HUDEP-2 (cell line): Measurements from ENCODE around the gene SH2D7.

Source experiments
- DNase-seq, 76 experiments: peaks; one replicate each; lab custom pipeline; 2025; ENCODE audit not compliant: unreplicated experiment in 76 of 76; lab: John Stamatoyannopoulos, UW

Gene SH2D7

DNA sequence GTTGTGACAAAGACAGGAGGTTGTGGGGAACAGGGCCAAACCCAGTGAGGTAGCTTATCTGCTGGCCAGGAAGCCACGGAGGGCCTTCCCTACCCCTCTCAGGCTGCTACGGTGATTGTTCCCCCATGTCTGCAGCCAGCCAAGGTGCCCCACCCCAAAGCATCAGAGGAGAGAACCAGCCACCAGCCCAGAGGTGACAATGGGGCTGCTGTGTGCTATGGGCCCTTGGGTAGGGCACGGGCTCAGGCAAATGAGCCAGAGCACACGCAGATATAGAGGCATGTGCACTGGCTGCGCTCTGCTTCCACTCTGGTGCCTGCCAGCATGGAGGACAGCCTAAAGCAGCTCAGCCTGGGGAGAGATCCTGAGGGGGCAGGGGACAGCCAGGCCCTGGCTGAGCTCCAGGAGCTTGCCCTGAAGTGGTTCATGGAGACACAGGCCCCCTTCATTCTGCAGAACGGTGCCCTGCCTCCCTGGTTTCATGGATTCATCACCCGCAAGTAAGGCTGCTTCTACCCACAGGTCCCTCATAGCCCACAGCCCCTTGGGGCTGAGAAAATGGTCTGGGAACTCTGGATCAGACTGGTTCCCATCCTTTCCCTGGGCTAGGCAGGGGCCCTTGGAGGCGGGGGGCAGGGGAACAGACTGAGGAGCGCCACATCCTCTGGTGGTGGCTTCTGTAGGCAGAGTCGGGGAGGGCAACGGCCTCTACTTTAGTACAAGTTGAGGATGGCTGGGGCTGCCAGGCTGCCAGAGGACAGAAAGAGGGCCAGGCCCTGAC lies at the start of gene SH2D7:
SH2D7 (plus strand) TSS at position 301 of the 781 bp plus-strand sequence; CDS start at position 325, 24 bp downstream.
- peak in 2 of 76 experiments; percentile 6 to 9 for DNase-seq

DNA sequence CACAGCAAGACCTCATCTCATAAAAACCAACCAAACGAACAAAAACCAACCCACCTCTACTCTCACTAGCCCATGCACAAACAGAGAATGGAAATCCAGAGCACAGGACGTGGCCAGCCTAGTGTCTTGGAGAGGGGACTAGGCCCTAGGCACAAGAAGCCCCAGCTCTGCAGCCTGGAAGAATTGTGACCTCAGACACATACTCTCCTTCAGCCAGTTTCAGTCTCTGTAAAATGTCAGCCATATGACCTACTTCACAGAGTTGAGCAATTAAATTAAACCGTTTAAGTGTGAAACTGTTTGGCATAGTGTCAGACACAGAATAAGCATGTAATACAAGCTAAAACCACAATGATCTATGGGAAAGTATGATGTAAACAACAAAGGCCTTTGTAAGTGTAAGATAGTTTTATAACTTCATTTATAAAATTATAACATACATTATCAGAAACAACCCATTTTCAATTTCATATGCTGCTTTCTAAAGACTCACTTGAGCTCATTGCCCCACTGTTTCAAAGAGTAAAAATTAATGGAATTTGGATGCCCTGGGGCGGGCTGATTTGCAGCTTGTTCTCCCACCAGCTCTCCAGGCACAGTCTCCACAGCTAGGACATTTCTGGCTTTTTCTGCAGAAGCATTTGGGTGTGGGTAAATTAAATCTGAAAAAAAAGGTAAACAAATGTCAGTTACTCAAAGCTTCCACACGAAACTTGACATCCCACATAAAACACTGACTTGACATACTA lies 47.8 kb upstream of the SH2D7 start:
- DNase-seq: no peak

DNA sequence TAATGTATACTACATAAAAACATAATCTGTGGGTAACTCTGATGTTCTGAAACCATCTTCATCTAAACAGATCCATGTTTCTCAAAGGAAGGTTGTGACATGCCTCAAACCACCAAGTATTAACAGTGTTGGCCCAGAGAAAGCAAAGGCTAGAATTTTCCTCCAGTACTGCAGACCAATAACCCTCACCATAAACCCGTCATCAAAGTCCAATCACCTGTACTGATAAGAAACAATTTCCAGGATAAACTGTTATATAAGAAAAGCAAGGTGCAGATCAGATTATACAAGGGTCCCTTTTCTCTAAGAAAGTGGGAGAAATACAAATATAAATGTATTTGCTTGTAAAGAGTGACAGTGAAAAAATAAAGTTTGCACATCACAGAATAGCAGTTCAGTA lies 47.2 kb upstream of the SH2D7 start:
- no peak for DNase-seq

DNA sequence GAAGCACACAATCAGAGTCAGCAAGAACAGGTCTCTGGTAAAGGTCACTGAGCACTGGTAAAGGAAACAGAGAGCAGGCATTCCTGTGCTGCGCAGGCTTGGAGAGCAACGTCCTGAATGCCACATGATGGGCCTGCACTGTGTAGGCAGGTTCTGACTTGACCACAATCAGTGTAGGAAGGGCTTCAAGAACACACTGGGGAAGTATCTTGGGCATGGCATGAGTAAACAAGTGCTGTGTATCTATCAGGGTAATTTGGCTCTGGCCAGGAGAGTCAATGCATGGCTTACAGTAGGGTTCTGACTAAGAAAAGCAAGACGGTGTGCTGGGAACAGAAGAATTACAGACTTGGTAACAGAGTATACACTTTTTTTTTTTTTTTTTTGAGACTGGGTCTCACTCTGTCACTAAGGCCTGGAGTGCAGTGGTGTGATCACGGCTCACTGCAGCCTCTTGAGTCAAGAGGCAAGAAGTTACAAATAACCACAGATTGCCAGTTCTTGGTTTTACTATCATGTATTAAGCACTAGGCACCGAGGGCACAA lies 45.5 kb upstream of the SH2D7 start:
- DNase-seq: no peak

DNA sequence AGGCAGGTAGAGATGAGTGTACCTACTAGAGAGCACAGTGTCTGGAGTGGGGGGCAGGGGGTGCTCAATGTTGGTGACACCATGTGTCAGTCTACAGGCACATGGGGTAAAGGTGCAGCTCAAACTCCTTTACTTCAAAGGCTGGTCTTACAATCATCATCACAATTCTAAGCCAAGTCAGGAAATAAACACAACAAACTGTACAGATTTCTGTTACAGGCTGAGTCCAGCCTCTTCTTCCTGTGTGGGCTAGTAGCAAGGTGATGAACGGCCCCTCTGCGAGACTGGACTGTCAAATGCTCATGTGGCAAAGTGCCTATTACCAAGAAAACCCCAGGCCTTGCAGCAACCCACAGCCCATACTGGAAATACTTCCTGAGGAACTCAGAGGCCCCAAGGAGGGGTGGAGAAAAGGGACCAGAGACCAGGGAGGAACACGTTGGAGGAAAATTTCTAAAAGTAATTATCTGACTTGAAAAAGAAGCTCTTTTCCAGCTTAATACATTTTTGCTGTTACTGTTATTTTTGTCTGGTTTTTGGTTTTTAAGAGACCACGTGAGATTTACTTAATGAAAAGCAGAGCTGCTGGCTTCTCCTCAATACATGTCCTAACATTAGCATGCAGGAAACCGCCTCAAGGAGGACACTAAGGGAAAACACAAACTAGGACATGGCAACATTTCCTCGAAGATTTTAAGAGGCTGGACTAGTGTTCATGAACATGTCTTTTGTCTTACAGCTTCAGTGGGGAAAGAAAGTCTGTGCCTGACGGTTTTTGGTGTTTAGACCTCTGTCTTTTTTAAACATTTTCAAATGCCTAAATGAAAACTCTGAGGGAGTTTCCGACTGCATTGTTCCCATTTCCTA lies 44.4 kb upstream of the SH2D7 start:
- DNase-seq: no peak

DNA sequence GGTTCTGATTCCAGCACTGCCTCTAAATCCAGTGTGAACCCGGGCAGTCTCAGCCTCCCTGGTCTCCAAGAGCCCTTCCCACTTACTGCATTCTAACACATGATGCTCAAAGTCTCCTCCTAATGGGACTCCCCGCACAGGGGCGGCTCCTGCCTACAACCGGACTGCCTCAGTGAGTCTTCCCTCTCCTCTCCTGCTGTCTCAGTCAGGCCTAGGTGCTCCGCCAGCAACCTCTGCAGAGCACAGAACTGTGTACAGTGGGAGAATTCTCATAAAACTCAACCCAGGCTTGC lies 43.8 kb upstream of the SH2D7 start:
- no peak for DNase-seq

DNA sequence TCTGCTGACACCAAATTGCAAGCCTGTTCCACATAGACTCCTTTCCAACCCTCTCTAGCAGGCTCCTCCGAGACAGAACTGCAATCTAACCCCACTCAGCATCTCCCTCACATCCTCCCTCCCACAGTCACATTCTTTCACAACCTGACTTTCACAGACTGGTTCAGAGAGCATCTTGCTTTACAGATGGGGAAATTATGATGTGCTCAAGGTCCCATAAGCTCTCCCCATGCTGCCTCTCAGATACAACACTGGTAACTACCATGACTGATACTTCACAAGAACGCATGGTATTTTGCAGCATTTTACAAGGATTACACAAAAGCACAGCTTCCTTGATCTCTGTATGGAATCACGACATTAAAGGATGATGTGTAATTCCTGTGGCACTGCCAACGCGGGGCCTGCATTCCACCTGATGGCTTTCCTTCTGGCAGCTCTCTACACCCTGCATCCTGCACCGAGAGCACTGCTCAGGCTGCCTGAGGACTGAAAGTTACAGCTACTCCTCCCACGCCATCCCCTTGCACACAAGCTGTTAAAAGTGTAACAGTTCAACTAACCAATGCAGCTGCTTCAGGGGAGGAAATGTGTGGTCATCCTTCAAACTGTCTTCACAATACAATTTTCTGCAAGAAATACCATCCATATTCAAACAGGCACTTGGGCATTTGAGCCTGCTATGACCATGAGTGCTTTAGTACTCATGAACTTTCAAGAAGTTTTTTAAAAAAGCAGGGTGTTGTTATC lies 42.5 kb upstream of the SH2D7 start:
- DNase-seq: no peak

DNA sequence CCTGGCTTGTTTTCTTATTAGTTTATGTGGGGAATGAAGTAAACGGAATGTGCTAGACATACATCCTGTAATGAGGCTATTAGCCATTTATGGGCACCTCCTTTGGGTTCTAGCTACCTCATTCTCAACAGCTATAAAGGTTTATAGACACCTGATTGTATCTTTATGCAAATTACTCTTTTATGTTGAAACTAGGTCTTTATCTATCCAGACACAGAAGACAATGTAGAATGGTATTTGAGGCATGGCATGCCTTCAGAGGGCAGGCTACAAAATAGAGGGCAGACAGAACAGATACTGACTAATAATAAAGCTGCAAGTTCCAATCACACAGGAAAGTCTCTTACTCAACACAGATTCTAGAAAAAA lies 41.9 kb upstream of the SH2D7 start:
- no peak for DNase-seq

DNA sequence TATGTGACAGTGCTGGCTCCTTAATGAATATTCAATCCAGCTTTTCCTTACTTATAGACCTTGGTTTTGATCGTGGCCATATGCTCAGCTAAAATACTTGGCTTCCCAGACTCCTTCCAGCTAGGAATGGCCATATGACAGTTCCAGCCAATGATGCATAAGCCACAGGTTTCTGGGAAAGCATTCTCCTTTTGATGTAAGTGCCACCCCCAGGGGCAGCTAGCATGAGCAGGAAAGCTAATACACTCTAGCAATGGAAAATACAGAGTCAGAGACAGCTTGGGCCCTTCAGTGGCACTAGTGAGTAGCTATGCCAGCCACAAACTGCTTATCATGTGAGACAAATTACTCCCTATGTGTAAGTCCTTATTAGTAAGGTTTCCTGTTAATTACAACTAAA lies 41.5 kb upstream of the SH2D7 start:
- DNase-seq: peak in 1 of 76 experiments; percentile 14

DNA sequence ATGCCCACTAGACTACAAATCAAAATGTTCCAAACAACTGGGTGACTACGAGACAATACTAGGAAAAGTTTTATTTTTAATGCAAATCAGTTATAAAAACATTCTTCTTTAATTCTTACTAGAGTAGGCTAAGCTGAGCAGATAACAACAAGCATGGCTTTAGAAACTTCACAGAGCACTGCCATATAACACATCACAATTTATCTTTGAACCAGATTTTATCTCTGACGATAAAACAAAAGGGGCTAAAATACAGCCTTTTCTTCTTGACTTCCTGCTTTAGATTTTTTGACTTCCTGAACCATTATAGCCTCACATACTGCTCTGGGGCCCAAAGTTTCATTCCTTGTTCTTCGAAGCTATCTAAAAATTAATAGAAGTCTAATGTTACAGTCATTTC lies 40.8 kb upstream of the SH2D7 start:
- no peak for DNase-seq

DNA sequence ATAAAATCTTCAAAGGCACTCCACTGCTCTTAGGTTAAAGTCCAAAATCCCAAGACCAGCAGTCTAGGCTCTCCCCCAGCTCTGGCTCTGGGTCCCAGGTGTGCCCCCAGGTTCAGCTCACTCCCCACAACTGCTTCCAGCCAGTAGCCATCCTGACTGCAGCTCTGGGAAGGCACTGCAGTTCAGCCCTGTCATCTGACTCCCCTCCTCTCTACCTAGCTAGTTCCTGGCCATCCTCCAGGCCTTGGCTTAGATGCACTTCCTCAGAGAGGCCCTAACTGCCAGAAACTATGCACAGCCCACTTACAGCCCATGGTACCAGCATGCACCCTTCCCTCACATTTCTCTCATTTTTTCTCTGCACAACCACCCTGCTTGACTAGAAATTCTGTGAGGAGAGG lies 40.4 kb upstream of the SH2D7 start:
- peak in 7 of 76 experiments; percentile 4 to 22 (median 10) for DNase-seq

DNA sequence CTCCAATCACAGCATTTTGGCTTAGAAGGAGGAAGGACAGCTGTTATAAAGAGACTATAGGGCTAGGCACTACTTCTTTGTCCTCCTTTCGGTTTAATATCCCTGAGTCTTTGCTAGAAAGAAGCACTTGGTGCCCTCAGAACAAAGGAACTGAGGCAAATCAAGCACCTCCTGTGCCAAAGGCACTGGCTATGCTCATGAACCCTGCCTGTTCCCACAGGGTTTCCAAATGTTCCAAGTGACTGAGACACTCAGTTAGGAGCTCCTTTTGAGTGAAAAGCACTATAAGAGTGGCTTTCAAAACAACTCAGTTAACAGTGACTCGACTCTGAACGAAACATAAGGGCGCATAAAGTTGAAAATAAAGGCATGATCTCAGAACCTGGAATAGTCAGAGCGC lies 39.8 kb upstream of the SH2D7 start:
- no peak for DNase-seq

DNA sequence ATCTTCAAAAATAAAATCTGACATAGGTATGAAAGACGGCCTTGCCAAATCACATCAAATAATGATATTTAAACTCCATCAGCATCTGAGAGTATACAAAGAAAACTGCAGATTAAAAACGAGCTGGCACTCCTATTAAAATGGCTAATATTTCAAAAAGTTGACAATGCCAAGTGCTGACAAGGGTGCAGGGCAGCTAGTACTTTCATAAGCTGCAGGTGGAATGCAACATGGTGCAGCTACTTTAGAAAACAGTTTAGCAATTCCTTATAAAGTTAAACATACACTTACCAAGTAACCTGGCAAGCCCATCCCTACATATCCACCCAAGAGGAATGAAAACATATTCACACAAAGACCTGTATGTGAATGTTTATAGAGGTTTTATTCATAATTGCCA lies 37.8 kb upstream of the SH2D7 start:
- DNase-seq: no peak

DNA sequence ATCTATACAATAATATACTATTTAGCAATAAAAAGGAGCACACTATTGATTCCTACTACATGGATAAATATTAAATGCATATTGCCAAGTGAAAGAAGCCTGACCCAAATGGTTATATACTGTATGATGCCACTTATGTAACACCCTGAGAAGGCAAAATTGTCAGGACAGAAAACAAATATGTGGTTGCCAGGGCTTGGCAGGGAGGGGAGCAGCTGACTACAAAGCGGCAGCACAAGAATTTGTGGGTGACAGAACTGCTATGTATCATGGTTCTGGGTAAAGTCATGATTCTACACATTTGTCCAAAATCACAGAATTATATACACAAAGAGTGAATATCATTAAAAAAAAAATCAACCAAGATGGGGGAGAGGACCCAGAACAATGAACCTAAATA lies 37.4 kb upstream of the SH2D7 start:
- DNase-seq: no peak

DNA sequence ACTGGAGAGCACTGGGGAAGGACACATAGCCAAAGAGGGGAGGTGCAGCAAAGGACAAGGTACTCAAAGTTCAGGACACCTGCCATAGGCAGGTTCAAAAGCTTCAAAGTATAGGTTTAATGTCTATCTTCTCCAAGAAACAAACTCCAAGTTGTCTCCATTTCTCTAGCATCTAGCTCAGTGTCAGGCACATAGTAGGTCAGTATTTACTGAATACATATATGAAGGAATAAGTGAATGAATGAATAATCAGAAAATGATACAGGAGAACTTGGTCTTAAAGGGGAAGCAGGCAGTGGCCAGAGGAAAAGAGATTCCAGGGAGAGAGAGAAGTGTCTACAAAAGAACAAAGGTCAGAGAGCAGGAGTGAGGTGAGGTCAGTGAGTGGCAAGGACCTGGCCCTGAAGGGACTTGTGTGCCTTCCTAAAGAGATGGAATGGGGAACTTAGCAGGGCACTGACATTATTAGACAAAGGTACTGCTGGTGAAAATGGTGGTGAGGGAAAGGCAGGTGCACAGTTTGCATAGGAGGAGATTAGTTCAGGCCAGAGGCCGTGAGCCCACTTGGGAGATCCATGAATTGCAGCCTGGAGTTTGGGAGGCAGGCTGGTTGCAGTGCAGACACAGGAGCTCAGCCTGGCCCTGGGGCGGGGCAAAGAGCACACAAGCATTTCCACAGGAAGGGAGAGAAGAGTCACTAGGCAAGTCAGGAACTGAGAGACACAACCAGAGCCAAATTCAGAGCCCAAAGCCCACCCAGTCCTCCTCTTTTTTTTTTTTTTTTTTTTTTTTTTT lies 36.2 kb upstream of the SH2D7 start:
- DNase-seq: no peak

DNA sequence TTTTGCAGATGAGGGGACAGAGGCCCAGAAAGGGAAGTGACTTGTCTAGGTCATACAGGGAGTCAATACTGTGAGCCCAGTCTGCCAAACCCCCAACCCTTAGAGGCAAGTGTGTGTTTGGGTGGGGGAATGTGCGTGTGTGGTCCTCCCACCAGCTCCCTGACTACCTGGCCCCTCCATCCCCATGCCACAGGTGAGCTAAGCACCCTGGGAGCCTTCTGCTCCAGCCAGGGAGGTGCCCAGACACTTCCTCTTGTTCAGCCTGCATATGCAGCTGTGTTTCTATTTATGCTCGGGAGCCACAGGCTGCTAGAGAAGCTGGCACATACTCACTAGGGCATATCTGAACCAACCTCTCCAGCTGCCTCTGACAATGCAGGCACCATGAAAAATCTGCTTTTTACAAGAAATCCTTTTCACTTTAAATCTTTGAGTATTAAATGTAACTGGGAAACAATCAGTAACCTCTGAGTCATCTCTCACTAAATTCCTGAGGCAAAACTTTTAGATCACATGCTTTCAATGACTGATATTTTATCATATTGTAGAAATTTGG lies 35.6 kb upstream of the SH2D7 start:
- DNase-seq: no peak

DNA sequence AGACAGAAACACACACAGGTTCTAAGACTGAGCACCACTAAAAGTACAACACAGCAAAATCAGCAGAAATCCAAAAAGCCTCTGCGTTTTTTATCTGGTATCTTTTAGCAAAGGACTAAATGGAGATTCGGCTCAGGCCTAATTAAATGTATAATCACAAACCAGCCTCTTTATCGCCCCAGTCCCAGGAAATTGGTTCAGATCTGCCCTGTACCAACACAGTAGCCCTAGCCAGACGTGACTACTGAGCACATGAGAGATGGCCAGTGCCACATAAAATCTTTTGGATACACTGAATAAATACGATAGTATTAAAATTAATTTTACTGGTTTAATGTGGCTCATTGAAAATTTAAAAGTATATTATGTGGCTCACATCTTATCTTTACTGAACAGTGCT lies 34.6 kb upstream of the SH2D7 start:
- DNase-seq: no peak

DNA sequence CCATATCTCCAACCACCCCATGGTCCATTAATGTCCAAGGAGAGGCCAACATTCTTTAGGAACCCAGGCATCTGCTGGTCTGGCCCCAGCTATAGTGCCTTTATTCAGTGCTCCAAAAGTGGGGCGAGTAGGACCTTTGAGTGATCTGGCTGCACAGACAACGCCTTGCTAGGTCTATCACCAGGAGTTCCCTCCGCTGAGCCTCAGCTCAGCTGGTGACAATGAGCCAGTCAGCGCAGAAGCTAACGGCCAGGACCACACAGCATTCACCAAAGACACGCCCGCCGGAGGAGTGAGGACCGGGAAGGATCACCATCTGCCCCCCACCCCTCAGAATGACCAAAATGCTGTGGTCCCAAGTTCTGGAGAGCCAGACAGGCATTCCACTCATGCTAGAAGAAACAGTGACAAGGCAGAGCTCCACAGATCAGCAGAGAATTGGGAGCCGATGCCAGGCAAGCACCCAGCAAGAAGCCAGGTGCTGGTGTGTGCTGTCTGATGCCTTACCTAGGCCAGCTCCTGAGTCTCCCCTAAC lies 33.9 kb upstream of the SH2D7 start:
- DNase-seq: no peak
